NAMALWA (cell line): ENCODE measurements around the gene RTBDN.
"Not testable (repeated sequence)": the region's sequence is repeated elsewhere in the genome, so short reads cannot be mapped to it uniquely, and the experiment has no call there.

ENCODE experiments used
- DNase-seq: peaks from one replicate; pipeline ENCODE4 v3.0.0-alpha.2; 2015; ENCODE audit warnings: low spot score

RTBDN gene

DNA sequence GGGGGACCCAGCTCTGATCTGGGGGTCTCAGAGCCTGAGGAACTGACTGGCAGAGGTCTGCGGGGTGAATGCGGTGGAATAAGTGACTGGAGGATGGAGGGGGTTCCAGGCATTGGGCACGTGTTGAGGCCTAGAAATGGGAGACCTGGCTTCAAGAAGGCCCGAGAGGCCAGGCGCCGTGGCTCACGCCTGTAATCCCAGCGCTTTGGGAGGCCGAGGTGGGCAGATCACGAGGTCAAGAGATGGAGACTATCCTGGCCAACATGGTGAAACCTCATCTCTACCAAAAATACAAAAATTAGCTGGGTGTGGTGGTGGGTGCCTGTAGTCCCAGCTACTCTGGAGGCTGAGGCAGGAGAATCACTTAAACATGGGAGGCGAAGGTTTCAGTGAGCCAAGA is 16.6 kb downstream of the RTBDN start:
- DNase-seq, result not testable (repeated sequence)

DNA sequence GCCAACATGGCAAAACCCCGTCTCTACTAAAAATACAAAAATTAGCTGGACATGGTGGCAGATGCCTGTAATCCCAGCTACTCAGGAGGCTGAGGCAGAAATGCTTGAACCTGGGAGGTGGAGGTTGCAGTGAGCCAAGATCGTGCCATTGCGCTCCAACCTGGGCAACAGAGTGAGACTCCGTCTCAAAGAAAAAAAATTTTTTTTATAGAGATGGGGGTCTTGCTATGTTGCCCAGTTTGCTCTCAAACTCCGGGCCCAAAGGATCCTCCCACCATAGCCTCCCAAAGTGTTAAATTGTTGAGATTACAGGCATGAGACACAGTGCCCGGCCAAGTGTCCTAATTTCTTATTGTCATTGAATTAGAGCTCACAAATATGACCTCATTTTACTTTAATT is 17.2 kb downstream of the RTBDN start:
- DNase-seq, result not testable (repeated sequence)

DNA sequence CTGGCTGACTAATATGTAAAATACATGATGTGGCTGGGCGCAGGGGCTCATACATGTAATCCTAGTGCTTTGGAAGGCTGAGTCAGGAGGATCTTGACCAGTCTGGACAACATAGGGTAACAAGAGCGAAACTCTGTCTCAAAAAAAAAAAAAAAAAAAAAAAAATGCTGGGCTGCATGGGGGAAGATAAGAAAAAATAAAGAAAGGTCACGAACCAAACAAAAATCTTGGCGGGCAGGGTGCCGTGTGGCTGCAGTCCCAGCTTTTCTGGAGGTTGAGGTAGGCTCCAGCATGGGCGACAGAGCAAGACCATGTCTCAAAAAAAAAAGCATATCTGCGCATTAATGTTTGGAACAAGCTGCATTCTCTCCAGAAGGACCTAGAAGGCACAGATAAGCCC is 19.3 kb downstream of the RTBDN start:
- no peak for DNase-seq

DNA sequence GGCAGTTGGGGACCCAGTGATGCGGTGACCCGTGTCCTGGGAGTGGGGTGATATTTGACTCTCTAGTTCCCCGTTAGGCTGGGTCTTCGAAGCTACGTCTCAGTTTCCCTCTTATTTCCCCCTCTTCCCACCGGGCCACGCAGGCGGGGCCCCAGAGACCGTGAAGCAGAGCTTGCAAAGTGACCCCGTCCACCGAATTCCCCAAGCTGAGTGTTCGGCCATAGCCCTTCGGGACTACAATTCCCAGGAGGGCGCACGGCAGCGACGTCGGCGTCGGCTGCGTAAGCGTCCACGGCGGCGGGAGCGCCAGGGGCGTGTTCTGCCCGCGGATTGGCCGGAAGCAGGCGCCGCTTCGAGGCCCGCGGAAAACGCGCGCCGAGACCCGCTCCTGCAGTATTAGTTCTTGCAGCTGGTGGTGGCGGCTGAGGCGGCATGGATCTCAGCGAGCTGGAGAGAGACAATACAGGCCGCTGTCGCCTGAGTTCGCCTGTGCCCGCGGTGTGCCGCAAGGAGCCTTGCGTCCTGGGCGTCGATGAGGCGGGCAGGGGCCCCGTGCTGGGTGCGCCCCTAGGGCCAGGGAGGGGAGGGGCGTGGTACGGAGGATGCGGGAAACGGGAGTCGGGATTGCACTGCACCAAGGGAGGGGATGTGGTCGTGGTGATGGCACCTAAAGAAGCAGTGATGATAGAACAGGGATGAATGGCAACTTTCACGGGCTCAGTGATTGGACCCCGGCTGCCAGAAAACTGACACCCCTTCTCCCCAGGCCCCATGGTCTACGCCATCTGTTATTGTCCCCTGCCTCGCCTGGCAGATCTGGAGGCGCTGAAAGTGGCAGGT is 27.9 kb downstream of the RTBDN start, which contains the start of gene RNASEH2A:
TSS of gene RNASEH2A (plus strand) at position 343 of the 840 bp plus-strand sequence. CDS start at position 433, 90 bp downstream.
- DNase-seq, result peak; percentile 92

DNA sequence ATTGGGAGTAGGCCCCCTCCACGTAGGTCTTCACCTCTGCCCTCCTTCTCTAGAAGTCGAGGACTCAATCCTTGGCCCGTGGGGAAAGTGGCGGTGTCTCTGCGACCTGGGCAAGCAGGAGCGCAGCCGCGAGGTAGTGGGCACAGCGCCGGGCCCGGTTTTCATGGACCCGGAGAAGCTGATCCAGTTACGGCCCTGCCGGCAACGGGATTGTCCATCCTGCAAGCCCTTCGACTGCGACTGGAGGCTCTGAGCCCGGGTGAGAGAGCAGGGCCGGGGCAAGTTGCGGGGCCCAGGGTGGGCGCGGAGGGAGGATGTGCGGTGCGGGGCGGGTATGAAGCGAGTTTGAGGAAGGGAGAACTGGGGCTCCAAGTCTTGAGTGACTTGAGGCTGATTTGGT is 30.3 kb downstream of the RTBDN start:
- no peak for DNase-seq

DNA sequence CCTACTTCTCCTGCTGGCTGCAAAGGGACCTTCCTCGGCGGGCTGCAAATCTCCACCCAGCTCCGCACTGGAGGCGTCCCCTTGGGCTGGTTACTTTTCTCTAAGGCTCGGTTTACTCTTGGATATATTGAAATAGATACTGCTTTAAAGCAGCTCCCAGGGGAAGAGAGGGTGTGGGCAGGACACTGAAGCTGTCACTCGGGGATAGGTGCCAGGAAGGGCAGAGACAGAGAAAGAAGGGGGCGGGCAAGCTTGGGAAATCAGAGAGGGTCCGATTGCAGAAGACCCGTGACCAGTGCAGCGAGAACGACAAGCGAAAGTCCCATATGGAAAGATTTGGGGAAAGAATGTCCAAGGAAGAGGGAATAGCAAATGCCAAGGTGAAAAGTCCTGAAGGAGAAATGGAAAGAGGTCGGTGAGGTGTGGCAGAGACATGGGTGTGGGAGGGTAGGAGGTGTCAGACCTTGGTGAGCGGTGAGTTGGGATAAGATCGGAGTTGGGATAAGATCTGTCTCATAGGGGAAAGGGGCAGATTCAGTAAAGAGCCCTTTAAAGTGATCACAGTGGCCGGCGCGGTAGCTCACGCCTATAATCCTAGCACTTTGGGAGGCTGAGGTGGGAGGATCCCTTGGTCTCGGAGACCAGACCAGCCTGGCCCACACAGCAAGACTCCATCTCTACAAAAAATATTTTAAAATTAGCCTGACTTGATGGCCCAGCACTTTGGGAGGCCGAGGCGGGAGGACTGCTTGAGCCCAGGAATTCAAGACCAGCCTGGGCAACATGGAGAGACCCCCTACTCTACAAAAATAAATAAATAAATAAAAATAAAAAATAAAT is 31.9 kb downstream of the RTBDN start:
- DNase-seq, result no peak

DNA sequence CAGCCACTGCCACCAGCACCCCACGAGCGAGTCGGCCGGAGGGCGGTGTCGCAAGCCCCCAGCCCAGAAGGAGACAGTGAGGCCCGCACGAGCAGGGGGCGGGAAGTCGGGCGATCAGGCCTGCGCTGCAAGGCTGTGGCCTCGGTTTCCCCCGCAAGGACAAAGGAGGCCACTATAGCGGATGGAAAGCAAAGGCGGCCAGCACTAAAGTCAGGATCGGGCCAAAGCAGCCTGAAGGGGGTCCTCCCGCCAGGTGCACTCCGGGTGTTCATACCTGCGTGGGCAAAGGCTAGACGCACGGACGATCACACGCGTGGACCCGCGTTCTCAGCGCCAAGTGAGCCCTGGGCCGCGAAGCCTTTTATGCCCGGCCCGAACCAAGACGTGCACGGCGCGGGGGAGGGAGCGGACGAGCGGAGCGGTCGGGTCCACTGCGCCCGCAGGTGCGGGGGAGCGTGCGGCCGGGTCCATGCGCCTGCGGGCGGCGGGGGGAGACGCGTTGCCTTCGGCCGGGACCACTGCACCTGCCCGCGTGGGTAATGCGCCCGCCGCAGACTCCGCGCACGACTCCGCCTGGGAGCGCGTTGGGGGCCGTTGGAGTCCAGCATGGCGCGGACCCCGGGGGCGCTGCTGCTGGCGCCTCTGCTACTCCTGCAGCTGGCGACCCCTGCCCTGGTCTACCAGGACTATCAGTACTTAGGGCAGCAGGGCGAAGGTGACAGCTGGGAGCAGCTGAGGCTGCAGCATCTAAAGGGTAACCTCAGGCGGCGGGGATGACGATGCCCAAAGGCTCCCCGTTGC is 32.7 kb downstream of the RTBDN start, which contains the start of the genes PRDX2 and THSD8:
TSS of gene PRDX2 (minus strand) at position 335 of the 801 bp plus-strand sequence. CDS start 539 bp downstream, outside the sequence.
TSS of gene THSD8 (plus strand) at position 604 of the 801 bp plus-strand sequence. CDS start at position 607, 3 bp downstream.
- peak; percentile 73 for DNase-seq

DNA sequence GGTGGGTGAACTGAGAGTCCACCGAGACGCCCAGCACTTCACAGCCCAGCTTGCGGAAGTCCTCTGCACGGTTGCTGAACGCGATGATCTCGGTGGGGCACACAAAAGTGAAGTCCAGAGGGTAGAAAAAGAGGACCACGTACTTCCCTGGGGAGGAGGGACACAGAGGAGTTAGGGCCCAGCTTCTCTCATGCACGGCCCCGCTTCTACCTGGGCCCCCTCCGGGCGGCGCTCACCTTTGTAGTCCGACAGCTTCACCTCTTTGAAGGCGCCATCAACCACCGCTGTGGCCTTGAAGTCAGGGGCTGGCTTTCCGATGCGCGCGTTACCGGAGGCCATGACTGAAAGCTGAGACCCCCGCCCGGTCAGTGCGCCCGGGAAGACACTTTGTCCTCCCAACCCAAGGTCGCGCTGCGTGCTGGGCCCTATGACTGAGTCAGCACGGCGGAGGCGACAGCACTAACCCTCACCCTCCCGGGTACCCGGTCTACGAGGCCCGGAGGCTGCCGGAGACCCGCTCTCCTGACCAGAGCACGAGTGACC is 33.4 kb downstream of the RTBDN start:
- DNase-seq, result no peak

DNA sequence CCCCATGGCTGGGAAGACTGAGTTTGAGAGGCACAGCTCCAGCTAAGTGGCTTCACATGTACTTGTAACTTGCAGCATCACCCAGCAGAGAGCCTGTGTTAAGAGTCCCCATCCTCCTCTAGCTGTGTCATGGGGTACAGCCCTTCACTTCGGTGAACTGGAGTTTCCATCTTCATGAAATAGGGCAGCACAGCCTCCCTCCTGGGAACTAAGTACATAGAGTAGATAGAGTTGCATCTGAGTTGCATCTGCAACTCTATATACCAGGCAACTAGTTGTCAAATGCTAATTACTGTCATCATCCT is 34.0 kb downstream of the RTBDN start:
- no peak for DNase-seq

DNA sequence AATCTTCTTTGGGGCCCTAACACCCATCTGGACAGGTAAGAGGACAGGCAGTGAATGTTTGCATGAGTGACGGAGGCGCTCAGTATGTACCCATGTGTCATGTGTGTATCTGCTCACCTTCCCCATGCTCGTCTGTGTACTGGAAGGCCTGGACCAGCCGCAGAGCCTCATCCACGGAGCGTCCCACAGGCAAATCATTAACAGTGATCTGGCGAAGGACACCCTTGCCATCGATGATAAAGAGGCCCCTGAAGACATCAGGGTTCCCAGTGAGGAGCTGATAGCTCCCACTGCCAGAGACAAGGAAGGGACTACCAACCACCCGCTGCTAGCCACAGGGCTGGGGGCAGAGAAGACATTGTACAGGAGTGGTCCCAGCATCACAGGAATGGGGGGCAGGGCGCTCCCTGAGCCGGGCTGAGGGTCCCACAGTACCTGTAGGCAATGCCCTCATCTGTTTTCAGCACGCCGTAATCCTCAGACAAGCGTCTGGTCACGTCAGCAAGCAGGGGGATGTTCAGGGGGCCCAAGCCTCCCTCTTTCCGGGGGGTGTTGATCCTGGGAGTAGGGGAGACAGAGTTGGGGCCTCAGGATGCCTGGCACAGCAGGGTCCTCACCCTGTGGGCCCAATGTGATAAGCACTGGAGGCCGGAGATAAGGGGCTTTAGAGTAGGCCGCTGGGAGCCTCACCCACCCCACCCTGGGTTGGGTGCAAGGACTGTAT is 34.5 kb downstream of the RTBDN start:
- DNase-seq, result no peak

DNA sequence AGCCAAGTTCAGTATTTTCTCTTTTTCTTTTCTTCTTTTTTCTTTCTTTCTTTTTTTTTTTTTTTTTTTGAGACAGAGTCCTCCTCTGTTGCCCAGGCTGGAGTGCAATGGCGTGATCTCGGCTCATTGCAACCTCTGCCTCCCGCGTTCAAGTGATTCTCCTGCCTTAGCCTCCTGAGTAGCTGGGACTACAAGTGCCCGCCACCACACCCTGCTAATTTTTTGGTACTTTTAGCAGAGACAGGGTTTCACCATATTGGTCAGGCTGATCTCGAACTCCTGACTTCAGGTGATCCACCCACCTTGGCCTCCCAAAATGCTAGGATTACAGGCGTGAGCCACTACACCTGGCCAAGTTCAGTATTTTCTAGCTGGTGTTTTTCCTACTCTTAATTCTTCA is 36.8 kb downstream of the RTBDN start:
- DNase-seq, result not testable (repeated sequence)

DNA sequence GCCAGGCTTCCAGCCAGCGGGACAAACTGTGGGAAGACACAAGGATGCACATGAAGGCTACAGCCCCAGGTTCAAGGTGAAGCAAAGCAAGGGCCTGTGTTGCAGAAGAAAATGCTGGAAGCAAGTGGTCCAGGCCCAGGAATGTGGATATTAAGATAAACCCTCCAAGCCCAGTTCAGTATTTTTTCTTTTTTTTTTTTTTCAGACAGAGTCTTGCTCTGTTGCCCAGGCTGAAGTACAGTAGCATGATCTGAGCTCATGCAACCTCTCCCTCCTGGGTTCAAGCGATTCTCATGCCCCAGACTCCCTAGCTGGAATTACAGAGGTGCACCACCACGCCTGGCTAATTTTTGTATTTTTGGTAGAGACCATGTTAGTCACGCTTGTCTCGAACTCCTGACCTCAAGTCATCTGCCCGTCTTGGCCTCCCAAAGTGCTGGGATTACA is 37.2 kb downstream of the RTBDN start:
- DNase-seq, result no peak

DNA sequence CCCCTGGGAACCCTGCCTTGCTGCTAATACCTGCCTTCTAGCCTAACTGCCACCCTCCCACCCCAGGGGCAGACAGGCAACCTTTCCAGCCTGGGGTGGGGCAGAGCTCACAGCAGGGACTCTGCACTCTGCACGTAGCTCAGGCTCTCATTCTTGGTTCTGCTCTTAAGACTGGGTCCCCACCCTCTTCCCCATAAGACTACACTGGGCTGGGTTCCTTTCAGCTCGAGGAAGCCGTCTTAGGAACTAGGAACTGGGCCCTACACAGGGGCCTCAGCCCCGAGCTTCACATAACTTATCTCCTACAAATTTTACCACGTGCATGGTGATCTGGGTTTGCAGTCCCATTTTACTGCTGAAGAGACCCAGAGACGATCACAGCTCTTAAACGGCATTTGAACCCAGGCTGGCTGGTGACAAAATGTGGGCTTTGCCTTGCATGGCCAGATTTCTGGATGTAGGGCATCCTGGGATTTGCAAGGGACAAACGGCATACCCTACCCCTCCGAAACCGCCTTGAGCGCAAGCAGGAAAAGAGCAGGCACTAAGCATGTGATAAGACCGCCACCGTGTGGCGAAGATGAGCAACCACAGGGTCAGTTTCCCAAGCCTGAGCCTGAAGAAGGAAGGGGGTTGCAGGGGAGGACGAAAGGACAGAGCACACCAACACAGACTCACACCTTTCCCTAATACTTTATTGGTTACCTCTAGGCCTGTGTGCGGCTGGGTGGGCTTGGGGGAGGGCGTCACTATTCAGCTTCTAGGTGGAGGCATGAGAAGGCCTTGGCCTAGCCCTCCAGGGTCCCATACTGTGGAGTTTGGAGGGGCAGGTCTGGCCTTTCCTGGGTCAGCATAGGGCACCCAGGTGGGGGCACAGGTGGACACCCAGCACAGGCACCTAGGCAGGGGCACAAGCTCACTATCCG is 38.0 kb downstream of the RTBDN start:
- peak; percentile 89 for DNase-seq

DNA sequence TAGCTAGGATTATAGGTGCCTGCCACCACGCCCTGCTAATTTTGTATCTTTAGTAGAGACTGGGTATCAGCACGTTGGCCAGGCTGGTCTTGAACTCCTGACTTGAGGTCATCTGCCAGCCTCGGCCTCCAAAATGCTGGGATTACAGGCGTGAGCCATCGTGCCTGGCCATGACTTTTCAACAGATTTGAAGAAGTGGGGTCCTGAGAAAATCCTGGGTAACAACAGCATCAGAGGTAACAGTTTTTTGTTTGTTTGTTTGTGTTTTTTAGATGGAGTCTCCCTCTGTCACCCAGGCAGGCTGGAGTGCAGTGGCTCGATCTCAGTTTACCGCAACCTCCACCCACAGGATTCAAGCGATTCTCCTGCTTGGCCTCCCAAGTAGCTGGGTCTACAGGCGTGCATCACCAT is 39.4 kb downstream of the RTBDN start:
- DNase-seq, result no peak

DNA sequence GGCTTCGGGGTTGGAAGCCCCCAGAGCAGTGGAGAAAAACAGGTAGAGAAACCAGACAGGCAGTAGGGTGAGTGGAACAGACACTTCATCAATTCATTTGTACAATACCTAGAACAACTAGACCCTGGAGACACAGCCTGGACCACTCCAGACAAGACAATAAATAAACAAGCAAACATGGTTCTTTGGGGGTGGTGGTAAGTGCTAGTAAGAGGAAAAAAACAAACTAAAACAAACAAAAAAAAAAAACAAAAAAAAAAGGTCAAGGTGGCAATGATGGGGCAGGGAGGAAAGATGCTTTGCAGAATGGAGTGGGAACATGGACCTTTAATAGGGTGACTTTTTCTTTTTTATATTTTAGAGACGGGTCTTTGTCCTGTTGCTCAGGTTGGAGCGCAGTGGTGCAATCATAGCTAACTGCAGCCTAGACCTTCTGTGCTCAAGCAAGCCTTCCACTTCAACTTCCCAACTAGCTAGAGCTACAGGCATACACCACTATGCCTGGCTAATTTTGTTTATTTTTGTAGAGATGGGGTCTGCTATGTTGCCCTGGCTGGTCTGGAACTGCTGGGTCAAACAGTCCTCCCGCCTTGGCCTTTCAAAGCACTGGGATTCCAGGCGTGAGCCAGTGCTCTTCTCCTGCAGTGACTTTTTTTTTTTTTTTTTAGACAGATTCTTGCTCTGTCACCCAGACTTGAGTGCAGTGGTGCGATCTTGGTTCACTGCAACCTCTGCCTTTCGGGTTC is 40.0 kb downstream of the RTBDN start:
- no peak for DNase-seq

DNA sequence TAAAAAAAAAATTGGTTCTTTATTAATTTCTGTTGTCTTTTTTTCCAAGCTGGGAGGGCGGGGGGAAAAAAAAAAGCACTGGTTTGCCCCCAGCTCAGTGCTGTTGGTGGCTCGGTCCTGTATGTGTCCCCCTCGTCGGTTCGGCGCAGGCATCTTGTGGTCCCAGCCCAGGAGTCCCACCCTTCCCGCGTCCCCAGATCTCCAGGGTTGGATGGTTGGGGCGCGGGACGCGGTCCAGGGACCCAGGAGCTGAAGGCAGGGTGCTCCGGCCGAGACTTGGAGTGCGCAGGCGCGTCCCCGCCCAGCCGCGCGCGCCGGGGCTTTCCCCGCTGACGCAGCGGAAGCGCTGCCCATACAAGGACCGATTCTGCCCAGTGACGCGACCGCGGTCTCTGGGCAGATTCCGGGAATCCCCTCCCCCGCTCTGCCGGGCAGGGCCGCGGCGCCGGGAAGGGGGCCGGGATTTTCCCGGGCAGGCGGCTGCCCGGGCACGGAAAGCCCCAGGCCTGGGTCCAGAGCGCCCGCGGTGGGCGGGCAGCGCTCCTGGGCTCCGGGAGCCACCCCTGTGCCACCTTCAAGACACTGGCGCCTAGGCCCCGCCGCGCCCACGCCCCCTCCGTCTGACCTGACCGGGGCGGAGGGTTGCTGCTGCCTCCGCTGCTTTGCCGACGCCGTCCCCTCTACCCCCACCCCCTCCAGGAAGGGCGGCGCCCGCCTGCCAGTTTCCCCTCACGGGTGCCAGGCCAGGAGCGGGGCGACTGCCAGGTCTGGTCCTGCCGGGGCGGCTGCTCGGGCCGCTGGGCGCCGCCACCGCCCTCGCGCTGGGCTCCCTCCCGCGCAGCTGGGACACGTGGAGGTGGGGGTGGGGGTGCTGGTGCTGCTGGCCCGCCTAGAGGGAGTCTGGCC is 40.8 kb downstream of the RTBDN start:
- peak; percentile 95 for DNase-seq

DNA sequence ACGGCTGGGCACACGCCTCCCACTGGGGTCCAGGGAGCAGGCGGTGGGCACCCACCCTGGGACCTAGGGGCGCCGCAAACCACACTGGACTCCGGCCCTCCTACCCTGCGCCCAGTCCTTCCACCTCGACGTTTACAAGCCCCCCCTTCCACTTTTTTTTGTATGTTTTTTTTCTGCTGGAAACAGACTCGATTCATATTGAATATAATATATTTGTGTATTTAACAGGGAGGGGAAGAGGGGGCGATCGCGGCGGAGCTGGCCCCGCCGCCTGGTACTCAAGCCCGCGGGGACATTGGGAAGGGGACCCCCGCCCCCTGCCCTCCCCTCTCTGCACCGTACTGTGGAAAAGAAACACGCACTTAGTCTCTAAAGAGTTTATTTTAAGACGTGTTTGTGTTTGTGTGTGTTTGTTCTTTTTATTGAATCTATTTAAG is 41.5 kb downstream of the RTBDN start:
- DNase-seq, result no peak
